ENCODE results near the gene CDC42BPG.

- no peak for TF ChIP-seq EZH2 (IDR thresholded peaks at IDR 0.05; ENCODE audit: insufficient read depth, poor library complexity, severe bottlenecking)
- TF ChIP-seq EZH2phosphoT487 (IDR thresholded peaks at IDR 0.05; ENCODE audit: insufficient read depth, low read depth), result no peak
Observed at GRCh38 chr11:64852804-64853509, 8.5 kb upstream of the CDC42BPG start.

All from GM23248 (cell line).